Lower leg skin (tissue), 3 donors: ENCODE results near the gene PKP4.

Experiments used
- POLR2A ChIP-seq, 2 donors: fragments of 450-650 bp; IDR thresholded peaks; one replicate each; pipeline ENCODE4 v1.6.1; 2016 to 2017; ENCODE audit warnings: antibody characterized with exemption in 2 of 2, mild to moderate bottlenecking in 1 of 2, moderate library complexity in 1 of 2
- TF ChIP-seq, protein P1 (sequence below), 3 donors: fragments of 450-650 bp; IDR thresholded peaks; one replicate each; pipeline ENCODE4 v1.5.1; 2016; ENCODE audit warnings: antibody characterized with exemption in 3 of 3, mild to moderate bottlenecking in 3 of 3, moderate library complexity in 2 of 3

DNA sequence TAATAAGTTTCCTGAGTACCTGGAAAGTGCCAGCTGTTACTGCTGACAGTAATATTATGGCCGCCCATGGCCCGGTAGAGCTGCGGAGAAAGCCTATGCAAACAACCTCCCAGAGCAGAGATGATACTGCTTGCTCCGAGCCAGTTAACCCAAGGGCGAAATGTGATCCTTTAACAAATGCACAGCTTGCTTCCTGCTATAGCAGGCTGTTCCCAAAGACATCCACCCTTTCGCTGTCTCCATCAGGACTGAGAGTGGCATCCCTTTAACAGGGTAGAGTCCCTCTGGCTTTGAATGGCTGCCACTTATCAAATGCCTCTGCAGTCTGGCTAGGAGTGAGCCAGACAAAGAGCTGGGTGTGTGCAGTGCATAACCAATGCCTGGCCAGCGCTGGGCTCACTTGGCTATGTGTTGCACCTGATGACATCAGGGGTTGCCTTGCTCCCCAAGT is 268.7 kb downstream of the PKP4 start:
- TF ChIP-seq, protein P1, sequence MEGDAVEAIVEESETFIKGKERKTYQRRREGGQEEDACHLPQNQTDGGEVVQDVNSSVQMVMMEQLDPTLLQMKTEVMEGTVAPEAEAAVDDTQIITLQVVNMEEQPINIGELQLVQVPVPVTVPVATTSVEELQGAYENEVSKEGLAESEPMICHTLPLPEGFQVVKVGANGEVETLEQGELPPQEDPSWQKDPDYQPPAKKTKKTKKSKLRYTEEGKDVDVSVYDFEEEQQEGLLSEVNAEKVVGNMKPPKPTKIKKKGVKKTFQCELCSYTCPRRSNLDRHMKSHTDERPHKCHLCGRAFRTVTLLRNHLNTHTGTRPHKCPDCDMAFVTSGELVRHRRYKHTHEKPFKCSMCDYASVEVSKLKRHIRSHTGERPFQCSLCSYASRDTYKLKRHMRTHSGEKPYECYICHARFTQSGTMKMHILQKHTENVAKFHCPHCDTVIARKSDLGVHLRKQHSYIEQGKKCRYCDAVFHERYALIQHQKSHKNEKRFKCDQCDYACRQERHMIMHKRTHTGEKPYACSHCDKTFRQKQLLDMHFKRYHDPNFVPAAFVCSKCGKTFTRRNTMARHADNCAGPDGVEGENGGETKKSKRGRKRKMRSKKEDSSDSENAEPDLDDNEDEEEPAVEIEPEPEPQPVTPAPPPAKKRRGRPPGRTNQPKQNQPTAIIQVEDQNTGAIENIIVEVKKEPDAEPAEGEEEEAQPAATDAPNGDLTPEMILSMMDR (IDR thresholded peaks at IDR 0.05), result no peak
- no peak for TF ChIP-seq POLR2A (IDR thresholded peaks at IDR 0.05)
